GM13976 (cell line): ENCODE results near the gene SCTR.

Experiments used
- DNase-seq: peaks from one replicate; pipeline ENCODE4 v3.0.0; 2012; ENCODE audit warnings: low spot score
- in situ Hi-C: fragments of 300-500 bp; cut with MboI; formaldehyde crosslinking; loops from one replicate; pipeline ENCODE4 v1.12.0; 2022; ENCODE audit warnings: low sequenced_read_pairs, mixed read lengths, inconsistent platforms; ENCODE audit not compliant: unreplicated experiment
- TF ChIP-seq, protein P1 (sequence below): IDR thresholded peaks from 2 replicates; pipeline ENCODE4 v1.5.1; 2012; ENCODE audit warnings: borderline replicate concordance, mild to moderate bottlenecking; ENCODE audit not compliant: insufficient read depth; ENCODE audit errors: extremely low read depth, missing control alignments, control extremely low read depth

Gene SCTR

DNA sequence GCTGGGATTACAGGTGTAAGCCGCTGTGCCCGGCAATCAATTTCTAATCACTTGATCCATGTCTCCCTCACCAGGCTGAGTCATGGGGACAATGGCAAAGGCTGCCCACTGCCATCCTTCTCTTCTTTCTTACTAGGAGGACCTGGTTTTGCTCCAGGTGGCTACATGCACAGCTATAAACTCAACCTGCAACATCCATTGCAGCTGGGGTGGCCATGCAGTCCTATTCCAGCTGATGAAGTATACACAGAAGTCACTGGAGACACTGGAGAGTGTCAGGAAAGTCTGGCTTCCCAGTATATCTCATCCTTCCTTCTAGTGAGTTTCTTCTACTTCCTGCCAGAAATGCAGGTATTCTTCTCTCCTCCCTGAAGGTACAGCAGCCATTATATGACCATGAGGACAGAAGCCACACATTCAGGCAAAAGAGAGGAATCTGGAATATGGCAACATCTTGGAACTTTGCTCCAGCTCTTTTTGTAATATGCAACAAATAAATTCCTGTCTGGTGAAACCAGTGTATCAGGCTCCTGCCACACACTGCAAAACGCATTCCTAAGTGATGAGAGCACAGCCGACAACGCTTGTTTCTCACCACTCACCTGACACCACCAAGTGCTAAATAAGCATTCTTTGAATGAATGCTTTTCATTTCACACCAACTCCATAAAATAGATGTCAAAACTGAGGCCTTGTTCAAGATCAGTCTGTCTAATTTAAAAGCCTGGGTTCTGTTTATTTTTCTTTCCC, 32.3 kb downstream of the SCTR start:
- no peak for DNase-seq
- in situ Hi-C loops = loop anchor here (25.0 kb wide), 1 partner anchor 605 kb away; no protein-coding TSS in a partner anchor
- TF ChIP-seq, protein P1, sequence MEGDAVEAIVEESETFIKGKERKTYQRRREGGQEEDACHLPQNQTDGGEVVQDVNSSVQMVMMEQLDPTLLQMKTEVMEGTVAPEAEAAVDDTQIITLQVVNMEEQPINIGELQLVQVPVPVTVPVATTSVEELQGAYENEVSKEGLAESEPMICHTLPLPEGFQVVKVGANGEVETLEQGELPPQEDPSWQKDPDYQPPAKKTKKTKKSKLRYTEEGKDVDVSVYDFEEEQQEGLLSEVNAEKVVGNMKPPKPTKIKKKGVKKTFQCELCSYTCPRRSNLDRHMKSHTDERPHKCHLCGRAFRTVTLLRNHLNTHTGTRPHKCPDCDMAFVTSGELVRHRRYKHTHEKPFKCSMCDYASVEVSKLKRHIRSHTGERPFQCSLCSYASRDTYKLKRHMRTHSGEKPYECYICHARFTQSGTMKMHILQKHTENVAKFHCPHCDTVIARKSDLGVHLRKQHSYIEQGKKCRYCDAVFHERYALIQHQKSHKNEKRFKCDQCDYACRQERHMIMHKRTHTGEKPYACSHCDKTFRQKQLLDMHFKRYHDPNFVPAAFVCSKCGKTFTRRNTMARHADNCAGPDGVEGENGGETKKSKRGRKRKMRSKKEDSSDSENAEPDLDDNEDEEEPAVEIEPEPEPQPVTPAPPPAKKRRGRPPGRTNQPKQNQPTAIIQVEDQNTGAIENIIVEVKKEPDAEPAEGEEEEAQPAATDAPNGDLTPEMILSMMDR = no peak

DNA sequence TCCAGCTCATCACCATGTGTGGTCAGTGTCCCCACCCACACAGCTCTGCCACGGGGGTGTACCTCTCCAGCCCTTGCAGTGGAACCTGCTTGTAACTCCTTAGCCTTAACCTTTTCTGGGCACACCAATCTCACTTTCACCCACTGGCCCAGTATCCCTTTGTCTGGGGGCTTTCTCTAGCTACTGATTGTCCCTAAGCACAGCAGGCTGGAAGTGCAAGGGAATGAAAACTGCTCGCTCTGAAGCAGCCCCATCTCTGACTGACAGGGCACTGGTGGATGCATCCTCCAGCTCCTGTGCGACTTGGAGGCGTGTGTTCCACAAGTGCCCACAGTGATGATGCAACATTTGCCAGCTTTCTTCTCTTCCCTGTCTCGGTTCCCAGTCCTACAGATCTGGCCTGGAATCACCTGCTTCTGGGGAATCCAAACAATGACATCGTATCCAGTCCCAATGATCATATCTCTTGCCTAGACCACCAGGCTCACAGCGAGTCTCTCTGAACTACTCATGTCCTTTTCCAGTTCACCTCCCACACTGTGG, 33.6 kb downstream of the SCTR start:
- no peak for DNase-seq
- in situ Hi-C loops = loop anchor here (25.0 kb wide), 1 partner anchor 603 kb away; no protein-coding TSS in a partner anchor
- TF ChIP-seq, protein P1 = no peak

GRCh38 chr2:119490106-119490505, 34.2 kb downstream of the SCTR start:
- TF ChIP-seq, protein P1 = no peak
- no peak for DNase-seq
- in situ Hi-C loops = loop anchor here (25.0 kb wide), 1 partner anchor 603 kb away; no protein-coding TSS in a partner anchor

DNA sequence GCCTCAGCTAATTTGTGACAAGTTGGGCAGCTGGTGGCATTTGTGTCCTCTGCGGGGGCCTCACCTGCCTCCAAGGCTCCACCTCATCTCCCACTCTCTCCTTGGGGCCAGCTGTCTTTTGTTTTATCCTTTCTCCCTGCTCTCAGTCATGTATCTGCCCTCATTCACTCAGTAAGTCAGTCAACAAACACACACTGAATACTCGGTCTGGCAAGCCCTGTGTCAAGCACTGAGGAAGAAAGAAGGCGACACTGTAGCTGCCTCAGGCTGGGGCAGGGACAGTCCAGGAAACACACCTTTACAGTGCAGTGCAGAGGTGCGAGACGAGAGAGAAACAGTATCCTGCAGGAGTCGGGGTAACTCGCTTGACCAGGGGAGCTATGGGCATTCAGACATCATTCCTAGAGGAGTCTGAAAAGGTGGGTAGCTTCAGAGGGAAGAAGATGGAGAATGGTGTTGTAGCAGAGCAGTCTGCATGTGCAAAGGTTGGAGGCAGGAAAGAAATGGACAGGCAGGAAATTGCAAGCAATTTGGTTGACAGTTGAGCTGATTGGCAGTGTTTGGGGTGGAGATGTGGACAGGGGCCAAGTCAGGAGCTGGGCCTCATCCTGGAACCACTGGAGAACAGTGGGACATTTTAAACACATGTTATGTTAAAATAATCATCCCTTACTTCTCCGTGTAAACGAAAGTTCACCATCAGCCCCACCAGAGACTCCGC, 34.9 kb downstream of the SCTR start:
- DNase-seq = no peak
- TF ChIP-seq, protein P1 = no peak
- in situ Hi-C loops = loop anchor here (25.0 kb wide), 1 partner anchor 602 kb away; no protein-coding TSS in a partner anchor

DNA sequence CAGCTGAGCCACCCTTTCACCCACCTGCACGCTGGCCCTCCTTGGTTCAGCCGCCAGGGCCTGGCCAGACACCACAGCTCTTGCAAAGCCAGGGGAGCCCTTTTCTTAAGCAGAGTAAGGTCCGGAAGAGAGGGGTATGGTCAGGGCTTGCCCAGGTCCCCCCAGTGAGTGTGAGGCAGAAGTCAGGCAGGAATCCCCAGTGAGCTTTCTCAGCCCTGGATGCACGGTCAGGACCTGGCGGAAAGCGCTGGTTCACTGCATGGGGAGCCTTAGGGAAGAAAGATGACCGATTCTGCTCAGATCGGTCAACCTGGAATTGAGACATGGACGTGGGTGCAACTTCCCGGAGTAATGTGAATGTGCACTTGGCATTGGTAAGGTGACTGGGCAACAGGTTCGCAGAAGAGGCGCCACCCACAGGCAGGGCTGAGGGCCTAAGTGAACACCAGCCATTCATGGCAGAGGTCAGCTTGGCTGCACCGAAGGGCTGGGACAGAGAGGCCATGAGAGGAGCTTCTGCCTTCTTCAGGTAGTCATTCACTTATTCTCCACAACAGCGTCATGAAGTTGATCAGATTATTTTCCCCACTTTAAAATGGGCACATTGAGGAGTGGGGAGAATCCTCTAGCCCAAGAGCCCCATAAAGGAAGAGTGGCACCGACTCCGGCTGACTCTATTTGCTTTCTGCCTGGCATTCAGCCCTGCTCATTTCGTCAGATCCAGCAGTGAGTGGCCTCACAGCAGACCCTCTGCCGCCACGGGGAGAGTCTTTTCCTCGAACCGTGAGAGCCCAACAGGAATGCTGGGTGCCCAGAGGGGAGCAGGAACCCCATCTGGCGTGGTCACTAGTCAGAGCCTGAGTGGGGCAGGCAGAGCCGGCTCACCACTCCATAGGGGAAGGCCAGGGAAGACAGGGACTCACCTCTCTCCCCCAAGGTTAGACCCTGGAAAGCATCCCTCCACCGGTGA, 35.8 kb downstream of the SCTR start:
- no peak for DNase-seq
- TF ChIP-seq, protein P1 = no peak
- in situ Hi-C loops = loop anchor here (25.0 kb wide), 1 partner anchor 601 kb away; no protein-coding TSS in a partner anchor
